GM19239 (cell line): ENCODE data around the gene SLC4A1AP.
"Not testable (repeated sequence)": the region's sequence is repeated elsewhere in the genome, so short reads cannot be mapped to it uniquely, and the experiment has no call there.

ENCODE experiments used
- DNase-seq: peaks from one replicate; pipeline ENCODE4 v3.0.0; 2011; ENCODE audit warnings: low spot score; ENCODE audit not compliant: insufficient read length
- FAIRE-seq: peaks from 2 replicates; lab custom pipeline; 2011; peaks lifted over from hg19 to GRCh38; lab: Jason Lieb, UNC

SLC4A1AP gene

GRCh38 chr2:27663285-27664153 lies at the start of gene SLC4A1AP, which contains the start of gene SUPT7L:
SLC4A1AP (plus strand) TSS chr2:27663889; CDS start chr2:27663915, 26 bp downstream.
SUPT7L (minus strand) TSS chr2:27663614; CDS start chr2:27662192, 1,422 bp downstream.
- FAIRE-seq, result peak; percentile 90
- DNase-seq, result peak; percentile 57

GRCh38 chr2:27613985-27614384 lies 49.7 kb upstream of the SLC4A1AP start:
- DNase-seq, result no peak
- FAIRE-seq, result no peak

GRCh38 chr2:27615316-27615715 lies 48.4 kb upstream of the SLC4A1AP start:
- FAIRE-seq (no peak), DNase-seq (no peak)

- no peak for DNase-seq
- no peak for FAIRE-seq
These were observed 42.2 kb upstream of the SLC4A1AP start for GRCh38 chr2:27621524-27621923.

- FAIRE-seq (no peak), DNase-seq (no peak)
These were observed 40.7 kb upstream of the SLC4A1AP start for GRCh38 chr2:27622921-27623384.

GRCh38 chr2:27624943-27625342 lies 38.7 kb upstream of the SLC4A1AP start:
- FAIRE-seq (no peak), DNase-seq (no peak)

GRCh38 chr2:27626323-27626722 lies 37.4 kb upstream of the SLC4A1AP start:
- FAIRE-seq, DNase-seq: not testable (repeated sequence)

- not testable (repeated sequence) for DNase-seq, FAIRE-seq
These were observed 36.8 kb upstream of the SLC4A1AP start for GRCh38 chr2:27626921-27627320.

GRCh38 chr2:27627963-27628766 lies 35.5 kb upstream of the SLC4A1AP start:
- DNase-seq (no peak), FAIRE-seq (no peak)

GRCh38 chr2:27628767-27629709 lies 34.7 kb upstream of the SLC4A1AP start, which contains the start of the genes CCDC121 and GPN1:
CCDC121 (minus strand) TSS chr2:27629012; CDS start chr2:27627799, 1,213 bp downstream.
GPN1 (plus strand) TSS chr2:27629050; CDS start chr2:27629059, 9 bp downstream.
- peak; percentile 88 for FAIRE-seq
- DNase-seq, result peak; percentile 76

- DNase-seq, FAIRE-seq: not testable (repeated sequence)
These were observed 33.4 kb upstream of the SLC4A1AP start for GRCh38 chr2:27630257-27630656.

- DNase-seq, result no peak
- no peak for FAIRE-seq
These were observed 29.4 kb upstream of the SLC4A1AP start for GRCh38 chr2:27634291-27634690.

GRCh38 chr2:27636766-27637165 lies 26.9 kb upstream of the SLC4A1AP start:
- DNase-seq, result no peak
- FAIRE-seq, result no peak

- no peak for FAIRE-seq
These were observed 25.6 kb upstream of the SLC4A1AP start for GRCh38 chr2:27638037-27638637.

GRCh38 chr2:27638709-27639108 lies 25.0 kb upstream of the SLC4A1AP start:
- DNase-seq (no peak), FAIRE-seq (no peak)

More at GRCh38 chr2:27638037-27638637, 25.6 kb upstream of the SLC4A1AP start:
- no peak for DNase-seq

- no peak for FAIRE-seq
These were observed 22.9 kb upstream of the SLC4A1AP start for GRCh38 chr2:27640722-27641245.

GRCh38 chr2:27645197-27645596 lies 18.5 kb upstream of the SLC4A1AP start:
- DNase-seq (no peak), FAIRE-seq (no peak)

More at GRCh38 chr2:27640722-27641245, 22.9 kb upstream of the SLC4A1AP start:
- no peak for DNase-seq

- no peak for DNase-seq
- FAIRE-seq, result no peak
These were observed 16.4 kb upstream of the SLC4A1AP start for GRCh38 chr2:27647289-27647688.

GRCh38 chr2:27647737-27648136 lies 16.0 kb upstream of the SLC4A1AP start:
- DNase-seq (no peak), FAIRE-seq (no peak)
